Stimulated activated CD8-positive, alpha-beta memory T cell treated with anti-CD3 and anti-CD28 coated beads, Interleukin-15, amount 100 ng/mL, for 48 hours (primary cell): ENCODE results near the gene IL31.
"Not testable (repeated sequence)": the region's sequence is repeated elsewhere in the genome, so short reads cannot be mapped to it uniquely, and the experiment has no call there.

ENCODE experiments used
- DNase-seq, 2 donors: peaks; one replicate each; pipeline ENCODE4 v3.0.0-alpha.2; 2020; ENCODE audit warnings: low read depth in 2 of 2

IL31 gene

DNA sequence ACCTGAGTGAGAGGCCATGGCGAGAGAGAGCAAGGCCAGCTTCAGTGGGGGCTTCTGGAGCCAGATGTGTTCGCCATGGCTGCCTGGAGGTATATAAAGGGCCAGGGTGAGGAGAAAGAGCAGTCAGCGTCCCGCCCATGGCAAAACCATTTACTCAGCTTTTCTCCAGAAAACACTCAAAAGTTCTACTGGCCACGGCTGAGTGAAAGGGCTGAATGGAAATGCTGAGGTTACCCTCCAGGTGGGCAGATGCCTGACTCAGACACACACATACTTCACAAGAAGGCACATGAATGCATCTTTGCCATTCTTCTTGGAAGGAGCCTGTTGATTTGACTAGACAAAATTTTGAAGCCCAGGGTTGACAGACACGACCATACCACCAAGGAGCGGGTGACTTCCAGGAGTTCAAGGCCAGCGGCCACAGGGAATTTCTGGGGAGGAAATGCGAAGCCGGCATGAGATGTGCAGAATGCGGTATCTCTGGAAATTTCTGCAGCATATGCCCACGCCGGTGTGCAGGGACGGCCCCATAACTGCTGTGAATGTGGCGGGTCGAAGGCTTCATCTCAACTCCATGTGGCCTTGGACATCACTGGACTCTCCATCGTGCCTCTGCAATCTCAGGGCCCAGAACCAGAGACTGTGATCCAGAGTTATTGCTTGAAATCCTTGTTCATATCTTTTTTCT lies at the start of gene IL31:
IL31 (minus strand) TSS at position 67 of the 691 bp plus-strand sequence; CDS start at position 18, 49 bp downstream.
- peak in 1 of 2 donors; percentile 57 for DNase-seq

DNA sequence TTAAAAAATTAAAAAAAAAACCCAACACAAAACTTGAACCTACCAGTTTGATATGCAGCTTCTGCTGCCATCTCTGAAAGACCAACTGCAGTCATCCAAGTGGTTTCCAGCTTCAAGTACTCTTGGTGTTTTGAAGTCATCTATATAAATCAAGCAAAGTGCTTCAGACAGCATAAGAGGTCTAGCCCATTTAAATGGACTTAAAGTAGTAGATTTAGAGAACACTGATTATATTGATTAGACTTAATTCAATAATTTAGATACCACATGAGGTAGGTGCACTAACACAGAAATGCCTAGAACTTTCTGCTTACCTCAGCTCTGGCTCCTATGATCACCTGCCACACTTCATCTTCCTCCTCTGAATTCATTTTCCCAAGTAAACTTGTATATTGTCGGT lies 42.4 kb upstream of the IL31 start:
- no peak for DNase-seq

GRCh38 chr12:122215771-122216170 lies 41.8 kb upstream of the IL31 start:
- DNase-seq = no peak

- DNase-seq = no peak
Observed at GRCh38 chr12:122208073-122208820, 34.2 kb upstream of the IL31 start.

DNA sequence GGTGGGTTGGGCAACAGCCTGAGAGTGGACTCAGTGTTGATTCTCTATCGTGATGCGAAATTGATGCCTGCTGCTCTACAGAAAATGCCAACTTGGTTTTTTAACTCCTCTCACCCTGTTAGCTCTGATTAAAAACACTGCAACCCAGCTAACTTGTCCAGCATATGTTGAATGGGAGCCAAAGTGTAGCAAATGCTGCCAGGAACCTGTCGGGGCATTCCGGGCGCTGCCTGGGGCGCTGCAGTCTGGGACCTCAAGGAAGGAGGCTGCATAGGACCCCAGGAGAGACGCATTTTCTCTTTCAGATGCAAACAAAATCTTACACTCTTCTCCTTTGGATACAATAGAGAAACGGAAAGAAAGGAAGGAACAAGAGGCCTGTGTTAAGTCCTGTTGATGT lies 33.4 kb upstream of the IL31 start:
- no peak for DNase-seq

GRCh38 chr12:122206976-122207375 lies 33.0 kb upstream of the IL31 start:
- DNase-seq = no peak

DNA sequence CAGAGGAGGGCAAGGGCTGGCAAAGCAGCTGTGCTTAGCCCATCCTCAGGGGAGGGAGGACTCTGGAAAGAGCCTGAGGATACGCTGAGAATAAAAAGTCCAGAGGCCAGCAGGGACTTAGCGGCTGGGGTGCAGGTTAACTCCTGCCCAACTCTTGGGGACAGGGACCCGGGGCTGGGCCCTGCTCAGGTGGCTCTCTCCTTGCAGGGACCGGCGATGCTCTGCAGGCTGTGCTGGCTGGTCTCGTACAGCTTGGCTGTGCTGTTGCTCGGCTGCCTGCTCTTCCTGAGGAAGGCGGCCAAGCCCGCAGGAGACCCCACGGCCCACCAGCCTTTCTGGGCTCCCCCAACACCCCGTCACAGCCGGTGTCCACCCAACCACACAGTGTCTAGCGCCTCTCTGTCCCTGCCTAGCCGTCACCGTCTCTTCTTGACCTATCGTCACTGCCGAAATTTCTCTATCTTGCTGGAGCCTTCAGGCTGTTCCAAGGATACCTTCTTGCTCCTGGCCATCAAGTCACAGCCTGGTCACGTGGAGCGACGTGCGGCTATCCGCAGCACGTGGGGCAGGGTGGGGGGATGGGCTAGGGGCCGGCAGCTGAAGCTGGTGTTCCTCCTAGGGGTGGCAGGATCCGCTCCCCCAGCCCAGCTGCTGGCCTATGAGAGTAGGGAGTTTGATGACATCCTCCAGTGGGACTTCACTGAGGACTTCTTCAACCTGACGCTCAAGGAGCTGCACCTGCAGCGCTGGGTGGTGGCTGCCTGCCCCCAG lies 32.3 kb upstream of the IL31 start:
- DNase-seq = no peak

- DNase-seq = no peak
Observed at GRCh38 chr12:122205053-122205925, 31.3 kb upstream of the IL31 start.

GRCh38 chr12:122204167-122205052 lies 30.4 kb upstream of the IL31 start:
- DNase-seq = no peak

- peak in 1 of 2 donors; percentile 57 for DNase-seq
Observed at GRCh38 chr12:122203301-122204166, 29.5 kb upstream of the IL31 start, which contains the start of gene B3GNT4. B3GNT4 (plus strand) TSS chr12:122203709; CDS start chr12:122204619, 910 bp downstream.

DNA sequence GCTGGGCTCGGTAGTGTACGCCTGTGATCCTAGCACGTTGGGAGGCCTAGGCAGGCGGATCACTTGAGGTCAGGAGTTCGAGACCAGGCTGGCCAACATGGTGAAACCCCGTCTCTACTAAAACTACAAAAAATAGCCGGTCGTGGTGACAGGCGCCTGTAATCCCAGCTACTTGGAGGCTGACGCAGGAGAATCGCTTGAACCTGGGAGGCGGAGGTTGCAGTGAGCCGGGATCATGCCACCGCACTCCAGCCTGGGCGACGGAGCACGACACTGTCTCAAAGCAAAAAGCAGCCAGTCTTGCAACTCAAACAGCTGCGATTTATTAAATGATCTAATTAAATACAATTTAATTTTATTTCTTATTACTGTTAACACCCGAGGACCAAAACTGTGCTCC lies 28.8 kb upstream of the IL31 start:
- DNase-seq = not testable (repeated sequence)

DNA sequence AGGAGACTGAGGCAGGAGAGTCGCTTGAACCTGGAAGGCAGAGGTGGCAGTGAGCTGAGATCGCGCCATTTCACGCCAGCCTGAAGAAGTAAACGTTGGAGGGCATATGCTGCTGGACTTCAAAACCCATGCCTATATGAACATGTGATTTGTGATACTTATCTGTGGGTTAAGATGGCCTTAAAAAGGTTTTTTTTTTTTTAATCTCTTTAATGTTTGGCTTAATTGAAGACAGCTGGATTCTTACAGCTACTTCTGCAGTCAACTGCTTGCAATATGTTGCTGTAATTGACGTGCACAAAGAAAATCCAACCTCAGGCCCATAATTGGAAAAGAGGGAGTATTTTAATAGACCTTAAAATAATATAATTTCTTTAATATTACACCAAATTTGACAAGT lies 28.0 kb upstream of the IL31 start:
- no peak for DNase-seq

- no peak for DNase-seq
Observed at GRCh38 chr12:122201381-122201780, 27.4 kb upstream of the IL31 start.

- no peak for DNase-seq
Observed at GRCh38 chr12:122200541-122201175, 26.6 kb upstream of the IL31 start.

GRCh38 chr12:122199484-122200355 lies 25.7 kb upstream of the IL31 start:
- DNase-seq = no peak

GRCh38 chr12:122197612-122197966 lies 23.6 kb upstream of the IL31 start:
- DNase-seq = no peak

DNA sequence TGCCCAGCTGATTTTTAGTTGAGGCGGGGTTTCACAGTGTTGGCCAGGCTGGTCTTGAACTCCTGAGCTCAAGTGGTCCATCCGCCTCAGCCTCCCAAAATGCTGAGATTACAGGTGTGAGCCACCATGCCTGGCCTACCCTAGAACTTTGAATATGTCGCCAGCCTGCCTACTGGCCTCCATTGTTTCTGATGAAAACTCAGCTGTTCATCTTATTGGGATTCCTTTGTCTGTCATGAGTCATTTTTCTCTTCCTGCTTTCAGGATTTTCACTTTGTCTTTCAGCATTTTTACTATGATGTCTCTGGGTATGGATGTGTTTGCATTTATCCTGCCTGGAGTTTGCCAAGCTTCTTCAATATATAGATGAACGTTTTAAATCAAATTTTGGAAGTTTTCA lies 21.4 kb upstream of the IL31 start:
- DNase-seq = no peak

DNA sequence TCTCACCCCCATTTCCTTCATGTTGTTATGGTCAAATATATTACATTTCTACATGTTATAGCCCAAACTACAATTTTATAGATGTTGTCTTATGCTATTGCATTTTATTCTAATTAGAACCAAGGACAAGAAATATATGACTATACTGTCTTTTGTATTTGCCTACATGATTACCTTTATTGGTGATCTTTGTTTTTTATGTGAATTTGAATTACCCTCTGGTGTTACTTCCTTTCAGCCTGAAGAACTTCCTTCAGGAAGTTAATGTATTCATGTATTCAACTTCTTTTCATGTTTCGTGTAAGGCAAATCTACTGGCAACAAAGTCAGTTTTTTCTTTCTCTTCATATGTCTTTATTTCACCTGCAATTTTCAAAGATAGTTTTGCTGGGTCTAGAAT lies 20.8 kb upstream of the IL31 start:
- no peak for DNase-seq
